Transverse colon (tissue), 4 donors: ENCODE results near the gene THADA. TPM values are rescaled to one million over a fixed set of nuclear protein-coding genes. Genes with fewer than 3 reads are reported as not detected.
A peak's percentile ranks its signal among the peaks of the same experiment; 100 is the strongest.

Experiments
- DNase-seq: peaks from one replicate; pipeline ENCODE4 v3.0.0-alpha.2; 2019
- H3K27ac ChIP-seq, 4 donors: fragments of 200-600 bp; sonication (generic); 2 replicates each; pipeline ENCODE4 v1.5.1; 2016 to 2018; ENCODE audit warnings: inconsistent platforms in 4 of 4
- H3K27me3 ChIP-seq: fragments of 200-600 bp; sonication (generic); 2 replicates; pipeline ENCODE4 v1.5.1; 2017; ENCODE audit warnings: inconsistent platforms
- H3K36me3 ChIP-seq, 4 donors: fragments of 200-600 bp; sonication (generic); 2 replicates each; pipeline ENCODE4 v1.5.1; 2017 to 2019; ENCODE audit warnings: inconsistent platforms in 4 of 4
- H3K4me1 ChIP-seq, 4 donors: fragments of 200-600 bp; sonication (generic); 2 replicates each; pipeline ENCODE4 v1.5.1; 2017 to 2020; ENCODE audit warnings: inconsistent platforms in 4 of 4
- H3K4me3 ChIP-seq, 4 donors: fragments of 200-600 bp; sonication (generic); 1 replicate in 1 of 4; 2 replicates in 3 of 4; pipeline versions ENCODE4 v1.5.1 to v1.6.1; 2017 to 2019; ENCODE audit warnings: inconsistent platforms in 4 of 4
- H3K9me3 ChIP-seq, 2 donors: fragments of 200-600 bp; sonication (generic); 2 replicates each; pipeline ENCODE4 v1.5.1; 2017 to 2019; ENCODE audit warnings: inconsistent platforms in 2 of 2
- EP300 ChIP-seq: sonication (generic); formaldehyde crosslinking; IDR thresholded peaks from one replicate; pipeline ENCODE4 v1.6.1; 2017; ENCODE audit warnings: antibody characterized with exemption, low read depth
- POLR2A ChIP-seq: fragments of 450-650 bp; IDR thresholded peaks from one replicate; pipeline ENCODE4 v1.6.1; 2016; ENCODE audit warnings: antibody characterized with exemption, mild to moderate bottlenecking, moderate library complexity
- POLR2AphosphoS5 ChIP-seq, 3 donors: sonication (generic); formaldehyde crosslinking; IDR thresholded peaks; one replicate each; pipeline ENCODE4 v1.6.1; 2016; ENCODE audit warnings: antibody characterized with exemption in 3 of 3
- WGBS, 2 donors: methylation state at CpG; one replicate each; pipeline ENCODE4 v1.1.5; 2018; ENCODE audit warnings: low coverage in 1 of 2; 5-methylcytosine and 5-hydroxymethylcytosine counted together
- in situ Hi-C, 4 donors: fragments of 200-750 bp; cut with MboI; loops; one replicate each; pipeline versions ENCODE4 v1.15.0 to v1.15.1; 2017; ENCODE audit warnings: low sequenced_read_pairs in 3 of 4, low pct_ligation_motif_present in 1 of 4, low pct_unique_long_range_greater_than_20kb in 1 of 4
- intact Hi-C: fragments of 100-400 bp; cut with DNase I; formaldehyde crosslinking; loops from one replicate; pipeline ENCODE4 v1.15.1; 2023; ENCODE audit warnings: low total_unique reads
- total RNA-seq, 4 donors: library from RNA; depleted of rRNA; stranded (reverse); fragments of >200 nt; gene quantifications; one replicate each; pipeline ENCODE4 v1.1.0, GENCODE V29; 2016
- TF ChIP-seq, protein P1 (sequence below), 5 experiments: fragments of 200-600 bp in 3 of 5; fragments of 450-650 bp in 2 of 5; sonication (generic) in 3 of 5; IDR thresholded peaks; 1 replicate in 2 of 5; 2 replicates in 3 of 5; pipeline ENCODE4 v1.5.1; 2016 to 2017; ENCODE audit warnings: antibody characterized with exemption in 5 of 5, inconsistent platforms in 3 of 5, mild to moderate bottlenecking in 2 of 5, moderate library complexity in 1 of 5

THADA gene
- total RNA-seq, 4 donors from 2014 or later = 21.7 to 78.6 (median 28.1) TPM

DNA sequence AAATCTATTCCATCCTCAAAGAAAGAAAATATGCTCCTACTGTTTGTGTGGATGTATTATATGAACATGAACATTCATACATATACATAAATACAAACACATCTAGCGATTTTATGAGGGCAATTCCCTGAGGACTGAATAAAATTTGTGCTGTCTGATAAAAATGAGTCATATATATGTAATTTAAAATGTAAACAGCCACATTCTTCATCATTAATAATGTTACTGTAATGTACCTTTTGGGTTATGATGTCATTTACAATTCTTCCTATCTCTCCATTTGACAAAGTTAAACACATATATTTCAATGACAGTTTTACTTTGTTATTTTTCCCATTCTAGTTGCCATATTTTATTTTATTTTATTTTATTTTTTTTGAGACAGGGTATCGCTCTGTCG lies 278.2 kb downstream of the THADA start:
- Histone ChIP-seq H3K9me3 (no peaks in the 10 kb centered on the region), H3K27me3 (no peaks in the 10 kb centered on the region), H3K4me3 (no peak overlapping the region), H3K27ac (no peak overlapping the region), H3K4me1 (peaks cover 12 to 28% (median 16%) of the 10 kb centered on the region in 4 donors), H3K36me3 (no peaks in the 10 kb centered on the region)
- TF ChIP-seq POLR2A = no peak
- TF ChIP-seq EP300 = no peak
- TF ChIP-seq, protein P1, sequence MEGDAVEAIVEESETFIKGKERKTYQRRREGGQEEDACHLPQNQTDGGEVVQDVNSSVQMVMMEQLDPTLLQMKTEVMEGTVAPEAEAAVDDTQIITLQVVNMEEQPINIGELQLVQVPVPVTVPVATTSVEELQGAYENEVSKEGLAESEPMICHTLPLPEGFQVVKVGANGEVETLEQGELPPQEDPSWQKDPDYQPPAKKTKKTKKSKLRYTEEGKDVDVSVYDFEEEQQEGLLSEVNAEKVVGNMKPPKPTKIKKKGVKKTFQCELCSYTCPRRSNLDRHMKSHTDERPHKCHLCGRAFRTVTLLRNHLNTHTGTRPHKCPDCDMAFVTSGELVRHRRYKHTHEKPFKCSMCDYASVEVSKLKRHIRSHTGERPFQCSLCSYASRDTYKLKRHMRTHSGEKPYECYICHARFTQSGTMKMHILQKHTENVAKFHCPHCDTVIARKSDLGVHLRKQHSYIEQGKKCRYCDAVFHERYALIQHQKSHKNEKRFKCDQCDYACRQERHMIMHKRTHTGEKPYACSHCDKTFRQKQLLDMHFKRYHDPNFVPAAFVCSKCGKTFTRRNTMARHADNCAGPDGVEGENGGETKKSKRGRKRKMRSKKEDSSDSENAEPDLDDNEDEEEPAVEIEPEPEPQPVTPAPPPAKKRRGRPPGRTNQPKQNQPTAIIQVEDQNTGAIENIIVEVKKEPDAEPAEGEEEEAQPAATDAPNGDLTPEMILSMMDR (IDR thresholded peaks at IDR 0.05) = no peak
- no peak for TF ChIP-seq POLR2AphosphoS5 (IDR thresholded peaks at IDR 0.05)
- no peak for DNase-seq
- 70 to 86% methylated on average over 3 of the region's 3 CpGs for WGBS, 2 donors
- intact Hi-C loops (no loop called here), in situ Hi-C loops (no loop called here)

DNA sequence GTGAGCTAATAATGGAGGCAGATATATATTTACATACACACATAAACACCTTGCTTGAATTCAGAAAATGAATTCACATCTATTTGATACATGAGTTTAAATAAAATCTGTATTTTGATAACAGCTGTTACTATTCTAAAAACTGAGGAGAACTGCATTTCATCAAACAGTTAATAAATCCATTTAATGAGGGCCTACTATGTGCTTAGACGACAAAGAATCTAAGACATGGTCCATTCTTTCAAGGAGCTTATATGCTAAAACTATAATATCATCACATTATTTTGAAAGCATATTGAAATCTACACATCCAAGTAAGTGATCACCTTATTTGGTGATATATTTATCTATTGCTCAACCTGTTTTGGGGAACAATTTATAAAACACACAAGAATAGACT lies 278.6 kb downstream of the THADA start:
- no peak for DNase-seq
- Histone ChIP-seq H3K36me3 (no peaks in the 10 kb centered on the region), H3K4me1 (peaks cover 12 to 32% (median 17%) of the 10 kb centered on the region in 4 donors), H3K4me3 (no peak overlapping the region), H3K27me3 (no peaks in the 10 kb centered on the region), H3K27ac (no peak overlapping the region), H3K9me3 (no peaks in the 10 kb centered on the region)
- TF ChIP-seq EP300 = no peak
- TF ChIP-seq POLR2AphosphoS5 (IDR thresholded peaks at IDR 0.05) = no peak
- TF ChIP-seq, protein P1 (IDR thresholded peaks at IDR 0.05) = no peak
- no peak for TF ChIP-seq POLR2A
- WGBS, 2 donors = 71 to 91% methylated on average over 1 of the region's 1 CpG
- intact Hi-C loops = no loop called here
- in situ Hi-C loops = no loop called here

DNA sequence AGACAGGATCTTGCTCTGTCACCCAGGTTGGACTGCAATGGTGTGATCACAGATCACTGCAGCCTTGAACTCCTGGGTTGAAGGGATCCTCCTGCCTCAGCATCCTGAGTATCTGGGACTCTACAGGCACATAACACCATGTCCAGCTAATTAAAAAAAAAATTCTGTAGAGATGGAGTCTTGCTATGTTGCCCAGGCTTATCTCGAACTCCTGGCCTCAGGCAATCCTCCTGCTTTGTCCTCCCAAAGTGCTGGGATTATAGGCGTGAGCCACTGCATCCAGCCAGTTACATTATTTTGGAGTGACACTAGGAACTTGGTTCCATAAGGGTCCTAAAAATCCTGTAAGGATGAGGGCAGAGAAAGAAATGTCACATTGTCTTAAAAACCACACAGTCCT lies 280.4 kb downstream of the THADA start:
- Histone ChIP-seq H3K27ac (no peak overlapping the region), H3K4me1 (peaks cover 12 to 40% (median 17%) of the 10 kb centered on the region in 4 donors), H3K36me3 (no peaks in the 10 kb centered on the region), H3K27me3 (no peaks in the 10 kb centered on the region), H3K9me3 (no peaks in the 10 kb centered on the region), H3K4me3 (no peak overlapping the region)
- no peak for DNase-seq
- TF ChIP-seq POLR2AphosphoS5 (IDR thresholded peaks at IDR 0.05) = no peak
- TF ChIP-seq, protein P1 (IDR thresholded peaks at IDR 0.05) = no peak
- TF ChIP-seq EP300 = no peak
- TF ChIP-seq POLR2A = no peak
- in situ Hi-C loops (no loop called here), intact Hi-C loops (no loop called here)
- 98% methylated on average over 2 of the region's 2 CpGs; no CpG with 5 or more reads in 1 of the 2 donors for WGBS, 2 donors

DNA sequence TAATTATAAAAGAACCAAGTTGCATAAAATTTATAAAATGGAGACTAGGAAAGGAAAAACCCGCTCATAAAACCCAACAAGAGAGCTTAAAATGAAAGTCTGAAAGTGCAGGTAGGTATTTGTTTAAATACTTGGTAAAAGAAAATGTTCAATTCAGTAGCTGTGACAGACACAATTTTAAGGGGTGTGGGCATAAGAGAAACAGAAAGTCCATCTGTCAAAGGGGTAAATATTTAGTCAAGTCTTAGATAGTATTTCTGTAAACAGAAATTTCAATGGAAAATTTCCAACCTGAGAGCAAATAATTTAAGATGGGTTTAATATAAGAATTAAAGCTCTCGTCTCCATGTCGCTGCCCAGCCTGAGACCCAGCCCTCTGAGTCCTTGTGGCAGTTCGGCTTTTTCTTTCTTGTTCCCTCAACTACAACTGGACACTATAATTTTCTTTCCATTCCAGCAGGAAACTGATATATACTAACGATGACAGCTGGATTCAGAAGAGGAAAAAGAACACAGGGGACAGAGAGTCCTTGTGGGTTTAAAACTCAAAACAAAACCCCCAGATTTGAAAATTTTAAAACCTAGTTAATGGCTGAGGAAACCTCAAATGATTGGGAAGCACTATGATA lies 281.4 kb downstream of the THADA start:
- Histone ChIP-seq H3K9me3 (no peaks in the 10 kb centered on the region), H3K27ac (peak overlapping the region; percentile 64 to 72 (median 67)), H3K36me3 (no peaks in the 10 kb centered on the region), H3K27me3 (no peaks in the 10 kb centered on the region), H3K4me3 (no peak overlapping the region), H3K4me1 (peaks cover 12 to 38% (median 17%) of the 10 kb centered on the region in 4 donors)
- in situ Hi-C loops = no loop called here
- WGBS, 2 donors = 69 to 70% methylated on average over 5 of the region's 5 CpGs
- TF ChIP-seq EP300 = no peak
- TF ChIP-seq POLR2A = no peak
- TF ChIP-seq, protein P1 (IDR thresholded peaks at IDR 0.05) = no peak
- TF ChIP-seq POLR2AphosphoS5 (IDR thresholded peaks at IDR 0.05) = no peak
- no peak for DNase-seq
- intact Hi-C loops = no loop called here
